Medulla oblongata (tissue), 1 donor: ENCODE data around the gene STKLD1.
"Not testable (repeated sequence)": the region's sequence is repeated elsewhere in the genome, so short reads cannot be mapped to it uniquely, and the experiment has no call there.

Experiments used
- DNase-seq: peaks from one replicate; pipeline ENCODE4 v3.0.0-alpha.2; 2015; ENCODE audit errors: extremely low spot score

Gene STKLD1

DNA sequence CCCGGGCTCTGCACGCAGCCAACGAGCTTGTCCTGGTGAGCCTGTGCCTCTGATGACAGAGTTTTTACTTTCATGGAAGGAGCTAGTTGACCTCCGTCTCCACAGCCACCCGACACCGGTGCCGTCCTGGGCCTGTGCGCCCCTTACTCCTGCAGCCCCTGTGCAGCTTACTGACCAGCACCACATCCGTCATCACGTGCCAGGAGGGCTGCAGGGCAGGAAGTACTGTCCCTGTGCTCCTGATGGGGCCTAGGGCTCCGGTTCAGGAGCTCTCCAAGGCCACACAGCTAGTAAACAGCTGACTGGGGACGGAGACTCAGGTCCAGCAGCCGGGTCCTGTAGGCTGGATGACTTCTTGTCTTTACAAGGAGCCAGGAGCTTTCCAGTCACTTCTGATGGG is 10.2 kb downstream of the STKLD1 start:
- no peak for DNase-seq

GRCh38 chr9:133387680-133388079 is 11.5 kb downstream of the STKLD1 start:
- no peak for DNase-seq

GRCh38 chr9:133389025-133389557 is 12.9 kb downstream of the STKLD1 start:
- DNase-seq: no peak

DNA sequence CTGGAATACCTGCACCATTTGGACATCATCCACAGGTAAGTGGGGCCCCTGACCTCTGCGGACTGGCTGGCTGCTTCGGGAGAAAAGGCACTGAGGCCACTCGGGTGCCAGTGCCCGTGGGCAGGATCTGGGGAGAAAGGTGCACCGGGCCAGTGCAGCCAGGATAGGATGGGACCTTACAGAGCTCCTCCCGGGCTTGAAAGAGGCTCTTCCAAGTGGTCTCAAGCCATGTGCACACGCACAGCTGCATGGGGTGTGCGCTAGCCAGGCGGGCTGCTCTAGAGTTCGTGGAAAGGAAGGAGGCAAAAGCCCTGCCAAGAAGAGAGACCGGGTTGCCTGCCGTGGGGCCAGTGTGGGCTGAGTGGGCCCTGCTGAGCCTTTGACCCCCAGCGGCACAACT is 13.4 kb downstream of the STKLD1 start:
- no peak for DNase-seq

DNA sequence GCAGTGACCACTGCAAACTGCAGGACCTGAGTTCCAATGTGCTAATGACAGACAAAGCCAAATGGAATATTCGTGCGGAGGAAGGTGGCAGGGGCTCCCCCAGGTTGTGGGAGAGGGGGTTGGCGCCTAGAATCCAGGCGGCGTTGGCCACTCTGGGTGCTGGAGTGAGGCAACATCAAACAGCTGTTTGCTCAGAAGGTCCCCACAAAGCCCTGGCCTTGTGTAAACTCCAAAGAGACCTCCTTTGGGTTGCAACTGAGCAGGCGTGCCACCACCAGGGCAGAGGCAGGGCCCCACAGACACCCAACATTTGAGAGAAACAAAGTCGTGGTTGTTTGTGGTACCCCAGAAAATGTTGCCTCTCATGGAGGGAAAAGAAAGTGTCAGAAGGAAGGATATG is 14.5 kb downstream of the STKLD1 start:
- DNase-seq: no peak

DNA sequence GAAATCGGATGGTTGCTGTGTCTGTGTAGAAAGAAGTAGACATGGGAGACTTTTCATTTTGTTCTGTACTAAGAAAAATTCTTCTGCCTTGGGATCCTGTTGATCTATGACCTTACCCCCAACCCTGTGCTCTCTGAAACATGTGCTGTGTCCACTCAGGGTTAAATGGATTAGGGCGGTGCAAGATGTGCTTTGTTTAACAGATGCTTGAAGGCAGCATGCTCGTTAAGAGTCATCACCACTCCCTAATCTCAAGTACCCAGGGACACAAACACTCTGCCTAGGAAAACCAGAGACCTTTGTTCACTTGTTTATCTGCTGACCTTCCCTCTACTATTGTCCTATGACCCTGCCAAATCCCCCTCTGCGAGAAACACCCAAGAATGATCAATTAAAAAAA is 15.3 kb downstream of the STKLD1 start:
- DNase-seq: not testable (repeated sequence)

- DNase-seq: not testable (repeated sequence)
Observed at GRCh38 chr9:133392308-133392707, 16.1 kb downstream of the STKLD1 start.

DNA sequence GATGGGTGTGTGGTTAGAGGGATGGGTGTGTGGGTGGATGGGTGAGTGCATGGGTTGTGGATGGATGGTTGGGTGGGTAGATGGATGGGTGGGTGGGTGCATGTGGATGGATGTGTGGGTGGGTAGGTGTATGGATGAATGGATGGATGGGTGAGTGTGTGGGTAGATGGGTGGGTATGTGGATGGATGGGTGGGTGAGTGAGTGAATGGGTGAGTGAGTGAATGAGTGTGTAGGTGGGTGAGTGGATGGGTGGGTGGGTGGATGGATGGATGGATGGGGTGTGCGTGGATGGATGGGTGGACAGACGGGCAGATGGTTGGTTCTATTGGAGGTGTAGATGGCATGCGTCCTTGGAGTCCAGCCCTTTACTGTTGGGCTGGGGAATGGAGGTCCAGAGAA is 17.2 kb downstream of the STKLD1 start:
- no peak for DNase-seq

GRCh38 chr9:133394687-133395271 is 18.6 kb downstream of the STKLD1 start:
- DNase-seq: no peak

- DNase-seq: no peak
Observed at GRCh38 chr9:133396952-133397351, 20.8 kb downstream of the STKLD1 start.

DNA sequence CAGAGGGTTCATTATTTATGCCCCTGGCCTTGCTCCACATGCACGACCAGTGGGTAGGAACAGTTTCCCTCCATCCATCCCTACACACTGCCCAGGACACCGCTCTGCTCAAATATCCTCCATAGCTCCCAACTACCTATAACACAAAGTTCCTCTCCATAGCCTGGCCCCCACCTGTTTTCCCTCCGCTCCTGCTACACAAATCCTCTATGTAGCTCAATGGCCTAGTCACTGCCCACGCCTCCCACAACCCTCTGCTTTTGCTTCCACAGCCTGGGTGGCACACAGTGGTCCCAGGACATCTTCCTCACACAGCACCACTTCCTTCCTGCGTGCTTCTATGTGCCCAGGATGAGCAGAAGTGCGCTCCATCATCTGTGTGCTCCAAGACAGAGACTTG is 21.2 kb downstream of the STKLD1 start:
- DNase-seq: no peak

DNA sequence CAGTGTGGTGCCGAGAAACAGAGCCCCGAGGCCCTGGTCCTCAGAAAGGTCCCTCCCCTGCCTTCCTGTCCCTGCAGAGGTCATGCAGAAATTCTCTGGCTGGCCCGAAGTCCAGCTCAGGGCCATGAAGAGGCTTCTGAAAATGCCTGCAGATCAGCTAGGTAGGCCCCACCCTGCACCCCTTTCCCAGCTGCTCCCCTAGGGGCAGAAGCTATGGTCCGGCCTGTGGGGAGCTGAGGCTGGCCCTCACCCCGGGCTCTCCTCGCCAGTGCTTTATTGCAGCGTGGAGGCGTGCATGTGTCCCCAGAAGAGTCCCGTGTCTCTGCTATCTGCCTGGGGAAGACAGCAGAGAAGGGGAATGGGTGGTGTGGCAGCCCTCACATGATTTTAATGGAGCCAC is 21.7 kb downstream of the STKLD1 start:
- no peak for DNase-seq

GRCh38 chr9:133400292-133400691 is 24.1 kb downstream of the STKLD1 start:
- DNase-seq: no peak

DNA sequence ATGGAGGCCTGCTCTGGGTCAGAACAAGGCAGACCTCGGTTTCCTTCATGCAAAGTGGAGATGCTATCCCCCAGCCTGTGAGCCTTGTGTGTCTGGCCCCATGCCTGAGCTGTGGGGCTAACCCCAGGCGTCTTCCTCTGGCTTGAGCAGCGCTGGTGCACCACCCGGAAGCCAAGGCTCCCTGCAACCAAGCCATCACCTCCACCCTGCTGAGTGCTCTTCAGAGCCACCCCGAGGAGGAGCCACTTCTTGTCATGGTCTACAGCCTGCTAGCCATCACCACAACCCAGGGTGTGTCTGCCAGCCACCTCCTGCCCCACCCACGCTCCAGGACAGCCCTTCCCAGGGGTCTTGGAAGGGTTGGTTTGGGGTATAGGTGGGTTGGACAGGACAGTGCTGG is 25.4 kb downstream of the STKLD1 start:
- DNase-seq: no peak

DNA sequence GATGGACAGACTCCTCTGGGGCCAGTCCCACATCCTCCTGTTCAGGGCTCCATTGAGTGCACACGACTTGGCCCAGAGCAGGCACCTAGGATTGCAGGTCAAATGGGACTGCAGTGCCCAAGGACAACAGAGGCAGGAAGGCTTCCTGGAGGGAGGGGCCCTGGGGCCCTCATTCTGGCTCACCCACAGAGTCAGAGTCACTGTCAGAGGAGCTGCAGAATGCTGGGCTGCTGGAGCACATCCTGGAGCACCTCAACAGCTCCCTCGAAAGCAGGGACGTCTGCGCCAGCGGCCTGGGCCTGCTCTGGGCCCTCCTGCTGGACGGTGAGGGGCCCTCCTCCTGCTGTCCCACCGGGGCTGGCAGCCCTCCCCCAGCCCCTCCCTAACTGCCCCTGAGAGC is 26.5 kb downstream of the STKLD1 start:
- DNase-seq: no peak

DNA sequence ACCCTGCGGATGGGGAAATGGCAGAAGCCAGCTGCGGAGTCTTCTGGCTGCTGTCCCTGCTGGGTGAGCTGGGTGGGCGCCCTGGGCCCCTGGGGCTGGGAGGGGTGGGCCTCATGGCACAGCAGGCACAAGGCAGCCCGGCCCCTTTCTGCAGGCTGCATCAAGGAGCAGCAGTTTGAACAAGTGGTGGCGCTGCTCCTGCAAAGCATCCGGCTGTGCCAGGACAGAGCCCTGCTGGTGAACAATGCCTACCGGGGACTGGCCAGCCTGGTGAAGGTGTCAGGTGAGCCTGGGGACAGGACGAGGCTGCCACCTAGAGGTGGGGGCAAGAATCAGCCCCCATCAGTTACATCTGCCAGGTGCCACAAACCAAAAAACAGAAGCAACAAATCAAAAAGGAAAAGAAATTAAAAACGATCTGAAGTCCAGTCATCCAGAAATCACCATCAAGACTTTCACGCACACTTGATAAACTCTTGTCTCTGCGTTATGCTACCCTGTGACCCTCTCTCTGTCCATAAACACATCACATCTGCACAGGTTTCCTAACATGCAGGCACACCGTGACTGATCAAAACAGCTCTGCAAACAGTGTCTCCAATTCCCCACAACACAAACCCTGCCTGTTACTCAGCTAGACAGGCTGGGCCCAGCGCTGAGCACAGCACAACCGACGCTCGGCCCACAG is 27.7 kb downstream of the STKLD1 start:
- no peak for DNase-seq

DNA sequence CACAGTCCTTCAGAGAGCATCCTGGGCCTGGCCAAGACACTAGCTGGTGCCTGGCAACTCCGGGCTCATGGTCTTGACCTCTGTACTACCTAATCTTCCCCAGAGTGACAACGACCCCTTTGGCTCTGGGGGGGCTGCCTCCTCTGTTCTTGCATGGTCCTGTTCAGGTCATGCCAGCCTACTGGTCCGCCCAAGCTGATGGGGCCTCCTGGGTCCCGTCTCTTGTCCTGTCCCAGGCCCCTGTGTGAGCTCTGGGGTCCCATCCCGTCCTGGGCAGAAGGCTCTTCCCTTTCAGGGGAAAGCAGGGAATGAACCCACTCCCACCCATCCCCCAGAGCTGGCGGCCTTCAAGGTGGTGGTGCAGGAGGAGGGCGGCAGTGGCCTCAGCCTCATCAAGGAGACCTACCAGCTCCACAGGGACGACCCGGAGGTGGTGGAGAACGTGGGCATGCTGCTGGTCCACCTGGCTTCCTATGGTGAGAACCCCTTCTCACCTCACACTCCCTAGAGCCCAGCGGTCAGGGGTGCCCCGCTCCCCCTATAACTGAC is 28.4 kb downstream of the STKLD1 start:
- DNase-seq: no peak

DNA sequence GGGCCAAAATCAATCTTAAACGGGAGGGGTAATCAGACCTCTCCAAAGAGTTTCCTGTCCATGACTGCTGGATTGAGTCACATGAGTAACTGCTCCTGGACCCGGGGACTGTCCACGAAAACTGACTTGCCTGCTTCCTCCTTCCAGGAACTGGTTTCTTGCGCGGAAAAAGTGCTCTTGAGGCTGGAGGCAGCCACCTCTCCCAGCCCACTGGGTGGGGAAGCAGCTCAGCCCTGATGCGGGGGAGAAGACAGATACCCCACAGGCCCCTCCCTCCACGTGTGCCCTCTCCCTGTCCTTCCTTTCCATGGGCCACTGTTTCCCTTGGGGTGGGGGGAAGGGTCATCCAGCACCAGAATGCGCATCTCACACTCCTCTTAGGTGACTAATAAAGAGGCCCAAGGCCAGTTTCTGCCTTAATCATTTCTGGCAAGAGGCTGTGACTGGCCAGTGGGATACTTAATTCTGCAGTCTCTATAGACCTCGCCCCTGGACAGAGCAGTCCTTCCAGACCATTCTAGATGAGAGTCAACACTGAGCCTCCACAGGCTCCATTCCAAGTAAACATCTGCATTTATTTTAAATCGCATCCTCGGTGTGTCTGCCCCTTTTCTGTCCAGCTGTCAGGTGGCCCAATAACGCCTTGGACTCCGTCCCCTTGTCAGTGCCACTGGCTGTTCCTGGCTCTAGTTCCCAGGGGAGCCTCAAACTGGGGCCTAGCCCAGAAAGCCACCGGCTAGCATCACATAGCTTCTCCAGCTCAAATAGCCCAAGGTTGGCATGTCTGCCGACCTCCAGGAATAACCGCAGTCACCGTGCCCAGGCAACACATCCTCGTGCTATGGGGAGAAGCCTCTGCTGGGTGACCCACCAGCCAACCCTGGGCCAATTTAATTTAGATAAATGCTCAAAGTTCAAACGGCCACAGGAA is 29.6 kb downstream of the STKLD1 start:
- no peak for DNase-seq

- DNase-seq: peak; percentile 65
Observed at GRCh38 chr9:133406480-133407307, 30.5 kb downstream of the STKLD1 start.

GRCh38 chr9:133408042-133408441 is 31.9 kb downstream of the STKLD1 start:
- DNase-seq: no peak

GRCh38 chr9:133415170-133415569 is 39.0 kb downstream of the STKLD1 start:
- no peak for DNase-seq
